Measurements from ENCODE around the gene MAP3K2. TPM values are rescaled to one million over a fixed set of nuclear protein-coding genes. Genes with fewer than 3 reads are reported as not detected.

MAP3K2 gene
- polyA plus RNA-seq, 1 donor from 2014 or later, result 37.0 TPM

- Histone ChIP-seq H3F3A (ENCODE audit: insufficient read depth, low read length, poor library complexity, severe bottlenecking) (no peaks in the 10 kb centered on the region), H3K9ac (ENCODE audit: low read length) (no peak overlapping the region), H3K27me3 (ENCODE audit: insufficient read depth, low read depth, low read length) (no peaks in the 10 kb centered on the region), H3K4me2 (ENCODE audit: low read length) (no peak overlapping the region), H3K36me3 (ENCODE audit: insufficient read depth, low read length) (no peaks in the 10 kb centered on the region), H3K4me3 (ENCODE audit: low read length) (no peak overlapping the region), H2AFZ (ENCODE audit: low read depth, low read length) (no peak overlapping the region), H3K9me2 (ENCODE audit: insufficient read depth, low read length) (no peaks in the 10 kb centered on the region), H4K20me1 (ENCODE audit: insufficient read depth) (no peaks in the 10 kb centered on the region), H3K27ac (ENCODE audit: low read length) (no peak overlapping the region), H3K9me3 (ENCODE audit: low read length) (no peaks in the 10 kb centered on the region), H3K79me2 (replicated peaks; ENCODE audit: insufficient read depth, low read length) (peaks cover 47% of the 10 kb centered on the region)
- no peak for TF ChIP-seq EP300 (conservative IDR thresholded peaks at IDR 0.05; ENCODE audit: poor library complexity, severe bottlenecking)
- no peak for TF ChIP-seq CTCF (IDR thresholded peaks at IDR 0.05; ENCODE audit: poor library complexity, severe bottlenecking)
Measured at GRCh38 chr2:127351603-127352002, 36.2 kb downstream of the MAP3K2 start.

GRCh38 chr2:127348426-127349000 lies 39.3 kb downstream of the MAP3K2 start:
- no peak overlapping the region for H3K4me2 ChIP-seq (ENCODE audit: low read length)
- H3K9me2 ChIP-seq (ENCODE audit: insufficient read depth, low read length), result no peaks in the 10 kb centered on the region
- H3F3A ChIP-seq (ENCODE audit: insufficient read depth, low read length, poor library complexity, severe bottlenecking), result no peaks in the 10 kb centered on the region
- no peak overlapping the region for H3K27ac ChIP-seq (ENCODE audit: low read length)
- H3K4me3 ChIP-seq (ENCODE audit: low read length), result no peak overlapping the region
- peaks cover 55% of the 10 kb centered on the region for H3K79me2 ChIP-seq (replicated peaks; ENCODE audit: insufficient read depth, low read length)
- TF ChIP-seq SMC3 (conservative IDR thresholded peaks at IDR 0.05; ENCODE audit: poor library complexity) (no peak), MXI1 (conservative IDR thresholded peaks at IDR 0.05; ENCODE audit: poor library complexity, severe bottlenecking) (no peak), RAD21 (conservative IDR thresholded peaks at IDR 0.05) (no peak), TAF1 (IDR thresholded peaks at IDR 0.05; ENCODE audit: low read depth) (no peak), REST (IDR thresholded peaks at IDR 0.05; ENCODE audit: borderline replicate concordance) (no peak), CTCF (IDR thresholded peaks at IDR 0.05; ENCODE audit: poor library complexity, severe bottlenecking) (no peak), POLR2AphosphoS5 (IDR thresholded peaks at IDR 0.05) (no peak), EZH2 (IDR thresholded peaks at IDR 0.05; ENCODE audit: borderline replicate concordance, insufficient read depth, low read length, poor library complexity, severe bottlenecking) (no peak), EP300 (conservative IDR thresholded peaks at IDR 0.05; ENCODE audit: poor library complexity, severe bottlenecking) (no peak)
- no peaks in the 10 kb centered on the region for H4K20me1 ChIP-seq (ENCODE audit: insufficient read depth)
- no peaks in the 10 kb centered on the region for H3K36me3 ChIP-seq (ENCODE audit: insufficient read depth, low read length)
- no peak overlapping the region for H2AFZ ChIP-seq (ENCODE audit: low read depth, low read length)
- no peaks in the 10 kb centered on the region for H3K9me3 ChIP-seq (ENCODE audit: low read length)
- H3K27me3 ChIP-seq (ENCODE audit: insufficient read depth, low read depth, low read length), result no peaks in the 10 kb centered on the region
- no peak overlapping the region for H3K9ac ChIP-seq (ENCODE audit: low read length)
